Uterus (tissue), 2 donors: ENCODE data around the gene TBC1D2B.
"Not testable (repeated sequence)": the region's sequence is repeated elsewhere in the genome, so short reads cannot be mapped to it uniquely, and the experiment has no call there.

ENCODE experiments used
- CTCF ChIP-seq, 4 experiments: fragments of 200-600 bp in 2 of 4; fragments of 450-650 bp in 2 of 4; sonication (generic) in 2 of 4; IDR thresholded peaks; one replicate each; pipeline ENCODE4 v1.5.1; 2016 to 2019; ENCODE audit warnings: antibody characterized with exemption in 4 of 4, mild to moderate bottlenecking in 2 of 4, moderate library complexity in 1 of 4
- POLR2A ChIP-seq, 2 donors: fragments of 450-650 bp; IDR thresholded peaks; one replicate each; pipeline ENCODE4 v1.6.1; 2016; ENCODE audit warnings: antibody characterized with exemption in 2 of 2, mild to moderate bottlenecking in 1 of 2, moderate library complexity in 1 of 2

- TF ChIP-seq POLR2A, CTCF (IDR thresholded peaks at IDR 0.05): not testable (repeated sequence)
Observed at GRCh38 chr15:77978759-77979145, 98.8 kb downstream of the TBC1D2B start.
